GM19025 (cell line): ENCODE measurements around the gene CDC25B.

Experiments
- ATAC-seq: cut with Tn5 transposase; IDR thresholded peaks from one replicate; pipeline ENCODE4 v1.9.1; 2021; ENCODE audit warnings: mild to moderate bottlenecking, low read depth, moderate library complexity; ENCODE audit not compliant: unreplicated experiment

CDC25B gene

GRCh38 chr20:3795511-3796468 is at the start of gene CDC25B:
Gene CDC25B, plus strand, starts transcription at chr20:3796310. Its CDS starts 222 bp downstream, at chr20:3796532.
- ATAC-seq = peak; percentile 55

- no peak for ATAC-seq
These were observed 48.6 kb upstream of the CDC25B start for GRCh38 chr20:3747471-3747870.

- ATAC-seq = no peak
These were observed 48.0 kb upstream of the CDC25B start for GRCh38 chr20:3748073-3748472.

GRCh38 chr20:3749087-3749688 is 46.9 kb upstream of the CDC25B start:
- no peak for ATAC-seq

- no peak for ATAC-seq
These were observed 46.2 kb upstream of the CDC25B start for GRCh38 chr20:3749689-3750531.

DNA sequence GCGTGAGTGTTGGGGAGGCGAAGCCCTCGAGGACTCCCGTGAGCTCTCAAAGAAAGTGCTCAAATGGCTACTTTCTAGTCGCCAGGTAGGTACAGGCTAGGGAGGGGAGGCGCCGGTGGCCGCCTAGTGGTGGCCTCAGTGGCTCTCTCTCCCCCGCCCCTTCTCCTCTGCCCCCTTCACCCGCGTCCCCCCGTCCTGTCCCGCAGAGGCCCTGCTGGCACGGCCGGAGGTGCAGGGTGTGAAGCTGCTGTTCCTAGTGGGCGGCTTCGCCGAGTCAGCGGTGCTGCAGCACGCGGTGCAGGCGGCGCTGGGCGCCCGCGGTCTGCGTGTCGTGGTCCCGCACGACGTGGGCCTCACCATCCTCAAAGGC is 44.8 kb upstream of the CDC25B start:
- ATAC-seq = no peak

DNA sequence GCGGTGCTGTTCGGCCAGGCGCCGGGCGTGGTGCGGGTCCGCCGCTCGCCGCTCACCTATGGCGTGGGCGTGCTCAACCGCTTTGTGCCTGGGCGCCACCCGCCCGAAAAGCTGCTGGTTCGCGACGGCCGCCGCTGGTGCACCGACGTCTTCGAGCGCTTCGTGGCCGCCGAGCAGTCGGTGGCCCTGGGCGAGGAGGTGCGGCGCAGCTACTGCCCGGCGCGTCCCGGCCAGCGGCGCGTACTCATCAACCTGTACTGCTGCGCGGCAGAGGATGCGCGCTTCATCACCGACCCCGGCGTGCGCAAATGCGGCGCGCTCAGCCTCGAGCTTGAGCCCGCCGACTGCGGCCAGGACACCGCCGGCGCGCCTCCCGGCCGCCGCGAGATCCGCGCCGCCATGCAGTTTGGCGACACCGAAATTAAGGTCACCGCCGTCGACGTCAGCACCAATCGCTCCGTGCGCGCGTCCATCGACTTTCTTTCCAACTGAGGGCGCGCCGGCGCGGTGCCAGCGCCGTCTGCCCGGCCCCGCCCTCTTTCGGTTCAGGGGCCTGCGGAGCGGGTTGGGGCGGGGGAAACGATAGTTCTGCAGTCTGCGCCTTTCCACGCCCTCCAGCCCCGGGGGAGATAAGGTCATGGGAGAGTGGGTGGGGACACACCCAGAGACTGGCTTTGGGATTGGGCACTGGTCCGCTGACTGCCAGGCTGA is 44.3 kb upstream of the CDC25B start:
- no peak for ATAC-seq

DNA sequence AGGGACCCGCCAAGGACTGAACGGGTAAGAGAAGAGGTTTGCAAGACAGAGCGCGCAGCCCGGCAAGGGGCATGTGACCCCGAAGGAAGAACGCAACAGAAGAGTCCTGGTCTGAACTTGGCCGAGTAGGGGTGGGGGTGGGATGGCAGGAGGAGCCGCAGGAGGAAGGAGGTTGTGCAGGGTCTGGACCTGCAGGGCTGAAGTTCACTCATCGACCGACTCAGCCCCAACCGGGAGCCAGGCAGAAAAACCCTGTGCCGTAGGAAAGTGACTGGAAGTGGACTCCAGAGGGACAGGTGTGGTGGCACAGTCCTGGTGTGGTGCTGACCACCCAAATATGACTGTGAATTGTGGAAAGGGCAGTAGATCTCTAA is 43.7 kb upstream of the CDC25B start:
- no peak for ATAC-seq

DNA sequence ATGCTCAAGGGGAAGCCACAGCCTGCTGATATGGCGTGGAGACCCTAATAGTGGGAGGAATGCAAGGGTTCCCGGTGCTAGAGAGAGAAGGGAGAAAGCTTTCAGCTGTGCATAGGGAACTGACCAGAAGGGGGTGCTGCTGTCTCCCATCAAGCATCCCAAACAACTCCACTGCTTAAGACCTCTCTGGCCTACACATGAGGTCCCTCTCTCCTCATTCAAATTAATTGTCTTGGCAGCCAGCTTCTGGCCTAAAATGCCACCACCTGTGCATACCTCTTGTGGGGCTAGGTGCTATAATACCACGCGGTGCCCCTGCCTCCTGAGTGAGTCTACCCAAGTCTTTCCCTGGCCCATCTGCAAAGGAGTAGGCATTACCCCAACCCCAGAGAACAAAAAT is 43.0 kb upstream of the CDC25B start:
- ATAC-seq = no peak

DNA sequence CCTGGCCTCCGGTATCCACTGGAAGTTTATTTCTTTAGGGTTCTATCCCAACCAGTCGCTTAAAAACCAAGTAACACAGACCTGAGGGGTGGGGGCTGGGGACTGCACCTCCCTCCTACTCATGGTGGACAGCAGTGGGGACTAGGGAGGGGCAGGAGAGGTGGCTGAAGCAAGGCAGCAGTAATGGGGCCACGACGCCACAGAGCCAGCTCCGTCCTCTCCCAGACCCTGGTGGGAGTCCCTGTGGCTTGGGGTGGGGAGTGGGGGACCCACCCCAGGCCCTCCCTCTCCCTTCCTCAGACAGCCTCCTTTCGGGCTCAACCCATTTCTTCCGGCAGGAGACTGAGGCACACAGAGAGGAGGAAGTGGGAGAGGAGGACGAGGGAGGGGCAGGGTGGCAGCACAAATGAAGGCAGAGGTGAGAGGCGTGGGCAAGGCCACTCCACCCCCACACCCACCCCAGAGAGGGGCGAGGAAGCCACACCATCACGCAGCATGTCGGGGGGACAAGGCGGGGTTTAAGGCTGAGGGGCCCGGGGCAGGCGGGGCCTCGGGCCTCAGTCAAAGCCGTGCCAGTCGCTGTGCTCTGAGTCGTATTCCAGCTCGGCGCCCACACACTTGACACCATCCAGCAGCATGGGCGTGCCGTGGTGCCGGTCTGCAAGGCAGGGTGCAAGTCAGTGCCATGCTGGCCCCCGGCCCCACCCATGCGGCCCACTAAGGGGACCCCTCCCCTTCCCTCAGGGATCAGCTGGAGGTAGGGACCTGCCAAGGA is 42.4 kb upstream of the CDC25B start:
- no peak for ATAC-seq

DNA sequence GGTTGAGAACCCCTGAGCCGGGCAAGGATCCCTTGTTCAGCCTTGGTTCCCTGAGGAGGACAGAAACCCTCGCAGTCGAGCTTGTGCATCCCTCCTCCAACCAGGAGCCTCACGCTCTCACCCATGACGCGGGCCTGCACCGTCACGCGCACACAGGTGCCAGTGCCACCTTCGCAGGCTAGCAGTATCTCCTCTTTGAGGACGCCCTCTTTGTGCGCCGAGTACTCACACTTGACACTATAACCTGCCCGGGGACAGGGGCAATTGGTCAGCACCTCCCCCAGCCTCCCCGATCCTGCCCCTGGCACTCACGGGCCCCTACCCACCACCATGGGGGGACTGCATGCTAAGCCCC is 41.9 kb upstream of the CDC25B start:
- ATAC-seq = no peak

DNA sequence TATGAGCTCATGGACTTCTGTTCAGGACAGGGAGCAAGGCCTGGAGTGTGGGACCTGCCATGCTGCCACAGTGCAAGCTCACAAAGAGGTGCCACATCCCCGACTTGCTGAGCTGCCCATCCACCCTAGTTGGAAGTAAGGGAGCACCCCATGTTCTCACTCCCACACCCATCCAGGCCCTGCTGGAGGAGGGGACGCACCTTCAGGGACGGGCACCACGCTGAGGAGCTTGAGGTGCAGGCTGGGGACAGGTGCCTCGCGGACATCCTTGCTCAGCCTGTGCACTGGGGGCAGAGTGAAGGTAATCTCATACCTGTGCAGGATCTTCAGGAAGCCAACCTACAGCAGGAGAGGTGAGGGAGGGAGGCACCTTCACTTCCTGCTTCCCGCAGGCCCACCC is 40.8 kb upstream of the CDC25B start:
- no peak for ATAC-seq

- no peak for ATAC-seq
These were observed 40.2 kb upstream of the CDC25B start for GRCh38 chr20:3755814-3756480.

GRCh38 chr20:3757268-3757667 is 38.8 kb upstream of the CDC25B start:
- ATAC-seq = no peak

- no peak for ATAC-seq
These were observed 37.5 kb upstream of the CDC25B start for GRCh38 chr20:3758566-3758965.

- no peak for ATAC-seq
These were observed 36.7 kb upstream of the CDC25B start for GRCh38 chr20:3759316-3759823.

DNA sequence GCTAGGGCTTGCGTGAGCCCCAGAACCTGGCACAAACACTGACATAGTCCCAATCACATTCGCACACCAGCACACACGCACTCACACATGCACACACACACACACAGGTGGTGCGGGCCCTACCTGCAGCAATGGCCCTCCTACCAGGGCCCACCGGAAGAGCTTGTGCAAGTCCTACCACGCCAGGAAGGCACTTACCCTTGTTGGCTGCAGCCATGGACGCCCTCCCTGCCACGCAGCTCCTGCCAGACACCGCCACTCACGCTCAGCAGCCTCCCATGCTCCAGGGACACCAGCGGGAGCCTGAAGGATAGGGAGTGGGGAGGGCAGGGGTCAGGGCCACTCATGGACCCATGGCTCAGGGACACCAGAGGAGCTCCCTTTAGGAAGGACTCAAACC is 36.2 kb upstream of the CDC25B start:
- no peak for ATAC-seq

DNA sequence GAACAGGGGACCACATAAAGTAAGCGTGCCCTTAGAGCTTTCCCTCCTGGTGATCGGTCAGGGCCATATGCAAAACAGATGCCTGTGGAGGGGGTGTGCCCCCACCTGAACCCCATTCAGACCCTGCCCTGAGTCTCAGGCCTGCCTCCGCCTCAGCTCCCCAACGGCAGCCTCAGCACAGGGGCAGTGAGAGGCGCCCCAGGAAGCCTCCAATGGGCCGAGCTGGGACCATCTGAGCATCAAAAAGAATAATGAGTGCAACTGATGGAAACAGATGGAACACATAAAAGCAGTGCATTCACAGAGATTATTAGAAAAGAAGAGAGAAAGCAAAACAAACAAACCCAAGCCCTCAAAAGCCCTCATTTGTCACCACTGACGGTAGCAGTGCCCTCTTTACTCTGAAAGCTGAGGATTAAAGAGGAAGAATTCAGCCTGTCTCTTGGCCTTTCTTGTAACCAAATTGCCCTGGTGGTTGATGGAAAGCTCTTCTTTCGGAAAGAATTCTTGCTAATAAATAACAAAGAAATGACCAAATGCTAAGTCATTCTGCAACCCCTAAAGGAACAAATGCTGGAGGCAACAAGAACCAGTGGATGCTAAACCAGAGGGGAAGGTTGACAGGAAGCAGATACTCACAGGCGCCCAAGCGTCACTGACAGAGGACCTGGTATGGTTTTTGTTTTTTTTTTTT is 35.3 kb upstream of the CDC25B start:
- no peak for ATAC-seq
